WTC11 (cell line): ENCODE results near the gene C11orf52.

Source experiments
- CBFB ChIP-seq: sonication (generic); formaldehyde crosslinking; IDR thresholded peaks from 2 replicates; pipeline ENCODE4 v1.8.1; 2022; ENCODE audit warnings: mild to moderate bottlenecking, low read depth, missing genetic modification reagents
- CTCF ChIP-seq: fragments of 200-600 bp; IDR thresholded peaks from 2 replicates; pipeline ENCODE4 v1.8.0; 2022; ENCODE audit warnings: antibody characterized with exemption
- E2F1 ChIP-seq: sonication (generic); formaldehyde crosslinking; IDR thresholded peaks from 2 replicates; pipeline ENCODE4 v1.8.0; 2022; ENCODE audit warnings: mild to moderate bottlenecking, missing genetic modification reagents
- HMGXB4 ChIP-seq: sonication (generic); formaldehyde crosslinking; IDR thresholded peaks from 2 replicates; pipeline ENCODE4 v1.8.1; 2023; ENCODE audit warnings: mild to moderate bottlenecking, moderate library complexity, missing genetic modification reagents
- NR2C2 ChIP-seq: sonication (generic); formaldehyde crosslinking; IDR thresholded peaks from 2 replicates; pipeline ENCODE4 v1.8.0; 2022; ENCODE audit warnings: mild to moderate bottlenecking, missing genetic modification reagents
- PRRX2 ChIP-seq: fragments of 250-450 bp; sonication (Bioruptor Pico); IDR thresholded peaks from 2 replicates; pipeline ENCODE4 v1.8.0; 2021; ENCODE audit warnings: mild to moderate bottlenecking
- SP1 ChIP-seq: sonication (generic); formaldehyde crosslinking; conservative IDR thresholded peaks from 2 replicates; pipeline ENCODE4 v1.8.1; 2022; ENCODE audit warnings: missing genetic modification reagents
- USF2 ChIP-seq: sonication (generic); formaldehyde crosslinking; IDR thresholded peaks from 2 replicates; pipeline ENCODE4 v1.8.1; 2023; ENCODE audit warnings: mild to moderate bottlenecking, missing genetic modification reagents, moderate library complexity
- ZNF138 ChIP-seq: sonication (generic); formaldehyde crosslinking; conservative IDR thresholded peaks from 2 replicates; pipeline ENCODE4 v1.8.1; 2022; ENCODE audit warnings: mild to moderate bottlenecking, moderate library complexity, missing genetic modification reagents
- ZNF263 ChIP-seq: sonication (generic); formaldehyde crosslinking; IDR thresholded peaks from 2 replicates; pipeline ENCODE4 v1.8.1; 2022; ENCODE audit warnings: low read depth, mild to moderate bottlenecking, moderate library complexity, missing genetic modification reagents
- ZNF396 ChIP-seq: fragments of 250-450 bp; sonication (Bioruptor Pico); IDR thresholded peaks from 2 replicates; pipeline ENCODE4 v1.8.0; 2021; ENCODE audit warnings: mild to moderate bottlenecking, moderate library complexity, borderline replicate concordance

GRCh38 chr11:111910676-111911562 lies 7.8 kb upstream of the C11orf52 start:
- TF ChIP-seq ZNF138 (no peak), USF2 (CRISPR knock-in tag) (no peak), NR2C2 (CRISPR knock-in tag) (no peak), CTCF (no peak), CBFB (no peak), SP1 (no peak), ZNF263 (CRISPR knock-in tag) (no peak), HMGXB4 (no peak), PRRX2 (no peak), ZNF396 (CRISPR knock-in tag) (no peak), E2F1 (CRISPR knock-in tag) (no peak)
